ENCODE data around the gene GALP. TPM values are rescaled to one million over a fixed set of nuclear protein-coding genes. Genes with fewer than 3 reads are reported as not detected.

Gene GALP
- total RNA-seq, 1 experiment from 2014 or later, result not detected

DNA sequence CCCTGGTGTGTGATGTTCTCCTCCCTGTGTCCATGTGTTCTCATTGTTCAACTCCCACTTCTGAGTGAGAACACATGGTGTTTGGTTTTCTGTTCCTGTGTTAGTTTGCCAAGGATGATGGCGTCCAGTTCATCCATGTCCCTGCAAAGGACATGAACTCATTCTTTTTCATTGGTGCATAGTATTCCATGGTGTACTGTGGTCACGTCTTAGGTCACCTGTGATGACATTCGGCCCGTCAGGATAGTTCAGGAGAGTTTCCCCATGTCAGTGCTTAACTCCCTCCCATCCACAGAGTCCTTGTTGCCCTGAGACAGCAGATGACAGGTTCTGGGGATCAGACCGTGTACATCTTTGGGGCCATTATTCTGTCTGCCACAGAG lies 26.2 kb upstream of the GALP start:
- H3K36me3 ChIP-seq (ENCODE audit: low read depth, low read length), result peaks cover 4% of the 10 kb centered on the region; the same call in 1 of the 2 replicates
- peaks cover 33% of the 10 kb centered on the region for H3K79me2 ChIP-seq (ENCODE audit: low read length)
- no peaks in the 10 kb centered on the region for H3F3A ChIP-seq (ENCODE audit: low read length, unreplicated experiment)
- POLR2A ChIA-PET (ENCODE audit: unreplicated experiment), result no interaction called here
- no peak overlapping the region for H3K4me3 ChIP-seq (ENCODE audit: low read length)
- no peaks in the 10 kb centered on the region for H3K4me1 ChIP-seq (ENCODE audit: insufficient read depth, low read length)
- H3K9ac ChIP-seq (ENCODE audit: low read length), result no peak overlapping the region
- 0 out of 2 replicates have a peak, but pooled peaks cover 8% of the 10 kb centered on the region for H4K20me1 ChIP-seq (ENCODE audit: low read length)
- no peaks in the 10 kb centered on the region for H3K9me3 ChIP-seq (ENCODE audit: low read length)
- H2AFZ ChIP-seq (ENCODE audit: low read length), result no peak overlapping the region
- intact Hi-C loops (cut with micrococcal nuclease), result no loop called here
- CTCF ChIA-PET, result no interaction called here
- H3K27ac ChIP-seq (ENCODE audit: low read length), result no peak overlapping the region
- TF ChIP-seq CTCF (conservative IDR thresholded peaks at IDR 0.05; ENCODE audit: low read depth, low read length), result no peak
- no peak for TF ChIP-seq EZH2 (IDR thresholded peaks at IDR 0.05; ENCODE audit: low read length, unreplicated experiment)
- TF ChIP-seq EZH2phosphoT487 (IDR thresholded peaks at IDR 0.05; ENCODE audit: borderline replicate concordance, low read length), result no peak
- H3K27me3 ChIP-seq (ENCODE audit: low read length), result no peaks in the 10 kb centered on the region
- DNase-seq, result no peak
- H3K4me2 ChIP-seq (ENCODE audit: low read length), result no peak overlapping the region
- BruUV-seq (replicated peaks), result no TSS peak
- no peak for ATAC-seq
- H3K9me2 ChIP-seq (replicated peaks; ENCODE audit: low read length), result no peaks in the 10 kb centered on the region

- Histone ChIP-seq H3K4me3 (ENCODE audit: low read length) (no peak overlapping the region), H3K79me2 (ENCODE audit: low read length) (peaks cover 28% of the 10 kb centered on the region), H3K4me2 (ENCODE audit: low read length) (no peak overlapping the region), H3K9ac (ENCODE audit: low read length) (no peak overlapping the region), H3K27ac (ENCODE audit: low read length) (no peak overlapping the region), H2AFZ (ENCODE audit: low read length) (no peak overlapping the region), H3K9me2 (replicated peaks; ENCODE audit: low read length) (no peaks in the 10 kb centered on the region), H3K36me3 (ENCODE audit: low read depth, low read length) (peaks cover 10% of the 10 kb centered on the region), H3K4me1 (ENCODE audit: insufficient read depth, low read length) (no peaks in the 10 kb centered on the region), H3K27me3 (ENCODE audit: low read length) (no peaks in the 10 kb centered on the region), H3K9me3 (ENCODE audit: low read length) (no peaks in the 10 kb centered on the region), H3F3A (ENCODE audit: low read length, unreplicated experiment) (no peaks in the 10 kb centered on the region), H4K20me1 (ENCODE audit: low read length) (0 out of 2 replicates have a peak, but pooled peaks cover 8% of the 10 kb centered on the region)
- TF ChIP-seq EZH2phosphoT487 (IDR thresholded peaks at IDR 0.05; ENCODE audit: borderline replicate concordance, low read length), result no peak
- no peak for TF ChIP-seq EZH2 (IDR thresholded peaks at IDR 0.05; ENCODE audit: low read length, unreplicated experiment)
- no peak for TF ChIP-seq CTCF (conservative IDR thresholded peaks at IDR 0.05; ENCODE audit: low read depth, low read length)
- intact Hi-C loops (cut with micrococcal nuclease), result no loop called here
- CTCF ChIA-PET, result no interaction called here
- POLR2A ChIA-PET (ENCODE audit: unreplicated experiment), result no interaction called here
- DNase-seq (no peak), ATAC-seq (no peak)
- BruUV-seq (replicated peaks), result no TSS peak
These were observed 25.4 kb upstream of the GALP start for GRCh38 chr19:56150358-56150757.

GRCh38 chr19:56152644-56153043 lies 23.2 kb upstream of the GALP start:
- no peak overlapping the region for H3K4me2 ChIP-seq (ENCODE audit: low read length)
- H3K27me3 ChIP-seq (ENCODE audit: low read length), result no peaks in the 10 kb centered on the region
- H3K9me2 ChIP-seq (replicated peaks; ENCODE audit: low read length), result no peaks in the 10 kb centered on the region
- TF ChIP-seq CTCF (conservative IDR thresholded peaks at IDR 0.05; ENCODE audit: low read depth, low read length) (no peak), EZH2 (IDR thresholded peaks at IDR 0.05; ENCODE audit: low read length, unreplicated experiment) (no peak), EZH2phosphoT487 (IDR thresholded peaks at IDR 0.05; ENCODE audit: borderline replicate concordance, low read length) (no peak)
- H3K79me2 ChIP-seq (ENCODE audit: low read length), result peaks cover 21% of the 10 kb centered on the region
- H3K9ac ChIP-seq (ENCODE audit: low read length), result no peak overlapping the region
- no peaks in the 10 kb centered on the region for H3K9me3 ChIP-seq (ENCODE audit: low read length)
- no peak overlapping the region for H2AFZ ChIP-seq (ENCODE audit: low read length)
- no peaks in the 10 kb centered on the region for H3F3A ChIP-seq (ENCODE audit: low read length, unreplicated experiment)
- H3K4me3 ChIP-seq (ENCODE audit: low read length), result no peak overlapping the region
- peaks cover 16% of the 10 kb centered on the region for H3K36me3 ChIP-seq (ENCODE audit: low read depth, low read length)
- intact Hi-C loops (cut with micrococcal nuclease), result no loop called here
- ATAC-seq, result no peak
- 0 out of 2 replicates have a peak, but pooled peaks cover 8% of the 10 kb centered on the region for H4K20me1 ChIP-seq (ENCODE audit: low read length)
- H3K27ac ChIP-seq (ENCODE audit: low read length), result no peak overlapping the region
- DNase-seq, result no peak
- BruUV-seq (replicated peaks), result no TSS peak
- CTCF ChIA-PET, result no interaction called here
- POLR2A ChIA-PET (ENCODE audit: unreplicated experiment), result no interaction called here
- no peaks in the 10 kb centered on the region for H3K4me1 ChIP-seq (ENCODE audit: insufficient read depth, low read length)
